Stimulated activated CD4-positive, alpha-beta T cell treated with anti-CD3 and anti-CD28 coated beads, Interleukin-1b, Interleukin-23, amount 100 ng/mL, for 24 hours (primary cell): ENCODE results near the gene WIPF1.
A peak's percentile ranks its signal among the peaks of the same experiment; 100 is the strongest.

ENCODE experiments used
- DNase-seq, 4 experiments: peaks; one replicate each; pipeline ENCODE4 v3.0.0-alpha.2; 2020; ENCODE audit warnings: low read depth in 4 of 4, low spot score in 1 of 4

The WIPF1 gene, protein sequence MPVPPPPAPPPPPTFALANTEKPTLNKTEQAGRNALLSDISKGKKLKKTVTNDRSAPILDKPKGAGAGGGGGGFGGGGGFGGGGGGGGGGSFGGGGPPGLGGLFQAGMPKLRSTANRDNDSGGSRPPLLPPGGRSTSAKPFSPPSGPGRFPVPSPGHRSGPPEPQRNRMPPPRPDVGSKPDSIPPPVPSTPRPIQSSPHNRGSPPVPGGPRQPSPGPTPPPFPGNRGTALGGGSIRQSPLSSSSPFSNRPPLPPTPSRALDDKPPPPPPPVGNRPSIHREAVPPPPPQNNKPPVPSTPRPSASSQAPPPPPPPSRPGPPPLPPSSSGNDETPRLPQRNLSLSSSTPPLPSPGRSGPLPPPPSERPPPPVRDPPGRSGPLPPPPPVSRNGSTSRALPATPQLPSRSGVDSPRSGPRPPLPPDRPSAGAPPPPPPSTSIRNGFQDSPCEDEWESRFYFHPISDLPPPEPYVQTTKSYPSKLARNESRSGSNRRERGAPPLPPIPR

DNA sequence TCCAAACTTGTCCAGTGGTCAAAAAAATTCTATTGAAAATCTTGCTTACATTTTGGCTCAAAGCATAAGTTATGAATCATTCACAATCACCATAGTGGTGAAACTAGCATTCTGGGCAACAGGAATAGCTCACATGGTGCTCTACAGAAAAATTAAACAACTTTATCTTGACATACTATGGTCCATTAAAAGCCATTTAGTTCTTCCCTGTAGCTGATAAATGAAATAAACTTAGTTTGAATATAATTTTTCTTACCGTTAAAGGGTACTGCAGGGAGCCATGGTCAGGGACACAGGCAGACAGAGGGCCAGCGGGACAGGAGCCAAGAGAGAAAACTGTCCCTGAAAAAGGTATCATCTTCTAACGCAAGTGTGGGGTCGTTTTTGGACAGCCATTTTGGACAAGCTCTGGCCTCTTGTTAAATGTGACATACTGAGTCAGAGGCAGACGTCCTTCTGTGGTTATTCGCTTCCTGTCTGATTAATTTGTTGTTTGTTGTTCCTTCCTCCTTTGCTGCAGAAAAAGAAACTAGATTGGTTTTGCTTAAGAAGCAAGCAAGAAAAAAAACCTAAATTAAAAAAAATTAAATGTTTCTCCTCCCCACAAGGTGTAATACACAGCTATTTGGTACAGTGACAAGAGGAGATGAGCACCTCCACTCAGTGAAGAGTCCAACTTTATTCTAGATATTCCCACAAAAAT is at the start of gene WIPF1:
WIPF1 (minus strand) TSS at position 460 of the 703 bp plus-strand sequence. CDS start 12,231 bp downstream, outside the sequence.
- DNase-seq, result no peak

DNA sequence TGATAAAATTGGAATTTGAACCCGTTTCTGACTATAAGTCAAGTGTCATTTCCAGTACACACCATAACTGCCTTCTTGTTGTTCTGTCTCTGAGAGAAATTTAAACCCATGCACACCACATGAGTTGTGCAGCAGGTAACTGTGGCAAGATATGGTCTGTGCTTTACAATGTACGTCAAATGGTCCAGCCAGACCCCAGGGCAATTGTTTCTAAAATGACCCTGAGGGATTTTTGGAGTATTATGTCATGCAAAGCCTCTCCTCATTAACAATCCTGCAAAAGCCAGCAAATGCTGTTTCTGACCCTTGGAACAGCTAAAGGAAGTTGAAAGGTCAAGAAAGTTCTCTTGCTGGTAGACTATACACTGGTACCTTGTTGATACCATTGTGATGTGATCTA is 47.7 kb upstream of the WIPF1 start:
- DNase-seq, result no peak

DNA sequence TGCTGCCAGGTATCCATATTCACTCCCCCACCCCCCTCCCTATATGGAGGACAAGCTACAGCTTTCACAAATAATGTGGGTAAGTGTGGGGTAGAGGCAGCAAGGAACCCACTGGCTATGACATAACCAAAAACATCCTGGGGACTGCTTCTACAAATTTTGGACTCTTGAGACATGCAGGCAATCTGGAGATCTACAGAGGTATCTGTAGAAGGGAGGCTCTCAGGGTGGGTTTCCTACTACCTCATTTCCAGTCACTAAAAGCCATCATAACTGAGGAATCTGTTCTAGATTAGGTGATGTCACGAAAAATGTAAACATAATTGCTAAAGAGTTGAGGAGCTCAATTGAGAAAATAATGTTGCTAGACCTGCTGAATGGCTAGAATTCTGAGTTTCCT is 46.8 kb upstream of the WIPF1 start:
- no peak for DNase-seq

DNA sequence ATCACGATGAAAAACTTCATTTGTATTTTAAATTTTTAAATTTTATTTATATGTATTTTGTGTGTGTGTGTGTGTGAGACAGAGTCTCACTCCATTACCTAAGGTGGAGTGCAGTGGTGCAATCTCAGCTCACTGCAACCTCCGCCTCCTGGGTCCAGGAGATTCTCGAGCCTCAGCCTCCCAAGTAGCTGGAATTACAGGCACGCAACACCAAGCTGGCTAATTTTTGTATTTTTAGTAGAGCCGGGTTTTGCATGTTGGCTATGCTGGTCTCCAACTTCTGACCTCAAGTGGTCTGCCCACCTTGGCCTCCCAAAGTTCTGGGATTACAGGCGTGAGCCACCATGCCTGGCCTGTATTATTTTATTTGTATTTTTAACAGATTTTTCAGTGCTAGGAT is 45.8 kb upstream of the WIPF1 start:
- DNase-seq, result no peak

DNA sequence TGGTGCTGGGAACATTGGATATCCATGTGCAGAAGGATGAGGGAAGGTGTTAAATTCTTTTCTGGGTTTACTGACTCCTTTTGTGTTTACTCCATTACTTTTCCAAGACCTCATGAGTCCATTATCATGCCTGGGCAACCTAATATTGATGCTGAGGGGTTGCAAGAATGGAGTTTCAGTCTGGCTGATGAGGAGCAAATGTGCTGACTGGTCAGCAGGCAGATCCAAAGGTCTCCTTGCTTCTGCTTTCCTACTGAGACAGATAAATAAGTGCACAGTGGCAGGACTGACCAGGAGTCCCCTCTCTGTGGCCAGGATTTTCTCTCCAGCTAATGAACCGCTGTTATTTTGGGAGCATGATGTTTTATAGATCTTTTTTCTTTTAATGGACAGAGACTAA is 43.6 kb upstream of the WIPF1 start:
- no peak for DNase-seq

DNA sequence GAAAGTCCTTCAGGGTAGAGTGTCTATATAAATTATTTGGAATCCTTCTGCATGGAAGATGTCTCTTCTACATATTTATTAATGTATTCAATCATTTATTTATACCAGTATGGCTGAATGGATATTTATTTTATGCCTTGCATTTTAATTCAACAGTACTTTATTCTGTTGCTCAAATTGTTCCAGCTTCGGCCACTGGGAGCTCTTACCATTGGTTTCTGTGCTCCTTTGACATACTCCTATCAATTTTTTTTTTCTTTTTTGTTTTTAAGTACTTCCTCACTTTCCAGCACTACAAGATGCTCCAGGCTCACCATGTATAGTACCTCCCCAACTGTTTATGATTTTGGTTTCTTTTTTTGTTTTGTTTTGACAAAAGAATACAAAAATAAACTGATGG is 39.4 kb upstream of the WIPF1 start:
- no peak for DNase-seq

DNA sequence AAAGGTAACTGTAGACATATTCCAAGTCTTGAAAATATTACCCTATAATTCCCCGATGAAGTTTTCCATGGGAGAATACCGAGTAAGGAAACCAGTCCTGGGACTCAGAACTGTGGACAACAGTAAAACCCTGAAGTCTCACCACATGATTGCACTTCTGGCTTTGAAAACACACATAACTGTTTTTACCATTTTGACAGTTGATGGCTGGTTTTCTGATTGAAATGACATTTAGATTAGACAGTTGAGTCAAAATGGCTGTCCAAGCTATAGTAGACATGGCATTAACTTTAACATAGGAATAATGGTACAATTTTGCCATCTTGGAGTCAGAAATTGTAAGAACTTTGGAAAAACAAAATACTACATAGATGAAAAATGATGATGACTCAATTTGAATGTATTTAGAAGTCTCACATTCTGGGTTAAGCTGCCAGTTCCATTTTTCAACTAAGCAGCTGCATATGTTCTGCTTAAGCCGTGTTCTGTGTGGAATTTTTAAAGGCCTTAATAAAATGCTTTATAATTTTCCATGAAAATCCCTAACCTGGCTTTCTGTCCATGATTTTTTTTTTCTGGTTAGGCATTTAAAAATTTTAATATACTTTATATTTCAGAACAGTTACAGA is 38.3 kb upstream of the WIPF1 start:
- no peak for DNase-seq

DNA sequence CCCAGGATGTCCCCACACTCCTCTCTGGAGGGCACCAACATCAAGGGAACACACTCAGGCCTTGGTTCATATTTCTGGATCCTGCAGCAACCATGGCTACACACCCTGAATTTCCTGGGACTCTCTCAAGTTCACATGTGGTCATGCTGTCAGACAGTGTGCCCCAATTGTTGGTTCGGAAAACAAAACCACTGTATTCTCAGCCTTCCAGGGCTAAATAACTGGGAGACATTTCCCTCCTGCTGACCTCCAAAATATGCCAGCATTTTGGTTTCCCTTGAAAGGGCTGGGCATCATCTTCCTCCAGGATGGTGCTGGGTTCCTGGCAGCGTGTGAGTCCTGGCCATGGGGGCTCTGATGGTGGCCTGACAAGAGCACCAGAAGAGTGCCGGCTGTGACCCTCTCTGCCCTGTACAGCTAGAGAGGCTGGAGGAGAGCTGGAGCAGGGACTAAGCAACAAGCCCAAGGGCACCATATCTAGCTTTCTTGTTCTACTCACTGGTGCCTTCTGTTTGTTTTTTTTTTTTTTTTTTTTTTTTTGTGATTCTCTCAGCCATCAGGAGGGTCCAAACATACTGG is 37.5 kb upstream of the WIPF1 start:
- no peak for DNase-seq

DNA sequence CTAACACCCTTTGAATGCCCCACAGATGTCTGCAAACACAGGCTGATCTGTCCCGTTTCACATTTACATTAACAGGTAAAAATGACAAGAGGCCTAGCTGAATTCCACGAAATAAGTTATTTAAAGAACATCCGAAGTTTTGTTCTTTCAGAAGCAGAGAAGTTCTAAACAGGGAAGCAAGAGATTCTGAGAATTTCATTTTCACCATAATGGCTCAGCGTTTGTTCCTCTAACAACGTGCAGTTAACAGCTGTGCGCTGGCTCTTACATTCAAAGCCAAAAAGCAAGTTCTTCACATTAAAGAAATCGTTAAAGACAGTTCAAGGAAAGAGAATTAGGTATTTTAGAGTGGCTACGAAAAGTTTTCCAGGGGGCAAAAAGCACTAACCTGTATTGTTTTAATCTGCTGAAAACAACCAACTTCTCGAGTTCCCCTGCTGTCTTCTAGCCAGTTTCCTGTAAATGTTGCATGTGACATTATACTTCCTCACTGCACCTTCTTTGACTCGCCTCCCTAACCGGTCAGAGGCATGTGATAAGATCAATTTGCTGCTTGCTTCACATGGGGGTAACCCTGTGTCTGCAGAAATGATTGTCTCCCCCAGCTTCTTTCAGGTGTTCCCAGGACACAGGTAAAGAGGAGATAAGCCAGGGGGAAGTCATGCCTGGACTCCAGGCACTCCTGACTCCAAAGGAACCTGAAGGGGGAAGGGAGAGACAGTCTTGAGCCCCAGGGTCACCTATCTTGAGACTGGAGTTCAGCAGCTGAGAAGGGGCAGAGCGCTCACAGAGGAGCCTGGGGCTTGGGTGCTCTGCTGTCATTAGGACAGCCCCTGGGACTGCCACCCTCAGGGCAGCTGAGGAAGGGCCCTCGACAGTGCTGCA is 36.8 kb upstream of the WIPF1 start:
- peak in 1 of 4 experiments; percentile 30 for DNase-seq

DNA sequence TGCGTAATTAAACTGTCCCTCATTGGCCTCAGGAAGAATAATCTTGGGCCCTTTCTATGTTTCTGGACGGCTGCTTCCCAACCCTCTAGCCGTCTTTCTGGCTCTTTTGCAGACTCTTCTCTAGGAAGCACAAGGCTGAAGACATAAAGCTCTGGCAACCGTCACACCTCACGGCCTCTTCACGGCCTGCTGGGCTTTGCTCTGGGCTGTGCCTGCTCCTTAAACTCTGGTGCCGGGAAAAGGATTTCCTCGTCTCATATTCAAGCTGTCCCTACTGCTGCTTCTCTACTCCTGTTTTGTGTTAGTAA is 36.0 kb upstream of the WIPF1 start:
- DNase-seq, result no peak

DNA sequence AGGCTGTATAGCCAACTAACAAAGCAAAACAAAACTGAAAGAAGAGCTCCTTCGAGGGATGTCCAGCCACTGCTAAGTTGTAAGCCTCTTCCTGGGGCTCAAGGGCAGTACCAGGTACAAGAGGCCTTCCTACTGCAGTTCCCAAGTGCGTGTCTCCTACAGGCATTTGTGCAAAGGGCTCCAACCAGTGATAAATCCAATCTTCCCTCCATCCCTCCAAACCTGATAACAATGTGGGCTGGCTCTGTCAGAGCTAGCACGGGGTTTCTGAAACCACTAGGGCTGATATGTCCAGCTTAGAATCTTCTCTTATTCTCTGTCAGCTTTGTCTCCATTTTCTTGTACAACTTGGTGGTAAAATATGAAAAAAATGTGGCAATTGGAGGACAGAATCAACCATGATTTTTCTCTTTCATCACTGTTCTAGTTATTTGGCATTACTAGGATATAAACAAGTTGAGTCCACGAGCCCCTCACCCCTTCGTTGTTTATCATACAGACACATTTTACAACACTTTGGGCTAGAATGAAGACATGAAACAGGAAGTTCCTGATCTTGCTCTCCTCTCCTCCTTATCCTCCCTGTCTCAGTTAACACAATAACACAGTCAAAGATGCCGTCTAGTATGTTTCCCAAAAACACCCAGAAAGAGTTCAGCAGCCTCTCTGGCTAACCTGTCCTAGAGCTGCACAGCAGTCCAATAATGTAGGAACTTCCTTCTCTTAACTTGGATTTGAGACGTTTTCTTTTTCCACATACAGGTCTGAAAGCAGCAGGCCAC is 35.4 kb upstream of the WIPF1 start:
- DNase-seq, result no peak

DNA sequence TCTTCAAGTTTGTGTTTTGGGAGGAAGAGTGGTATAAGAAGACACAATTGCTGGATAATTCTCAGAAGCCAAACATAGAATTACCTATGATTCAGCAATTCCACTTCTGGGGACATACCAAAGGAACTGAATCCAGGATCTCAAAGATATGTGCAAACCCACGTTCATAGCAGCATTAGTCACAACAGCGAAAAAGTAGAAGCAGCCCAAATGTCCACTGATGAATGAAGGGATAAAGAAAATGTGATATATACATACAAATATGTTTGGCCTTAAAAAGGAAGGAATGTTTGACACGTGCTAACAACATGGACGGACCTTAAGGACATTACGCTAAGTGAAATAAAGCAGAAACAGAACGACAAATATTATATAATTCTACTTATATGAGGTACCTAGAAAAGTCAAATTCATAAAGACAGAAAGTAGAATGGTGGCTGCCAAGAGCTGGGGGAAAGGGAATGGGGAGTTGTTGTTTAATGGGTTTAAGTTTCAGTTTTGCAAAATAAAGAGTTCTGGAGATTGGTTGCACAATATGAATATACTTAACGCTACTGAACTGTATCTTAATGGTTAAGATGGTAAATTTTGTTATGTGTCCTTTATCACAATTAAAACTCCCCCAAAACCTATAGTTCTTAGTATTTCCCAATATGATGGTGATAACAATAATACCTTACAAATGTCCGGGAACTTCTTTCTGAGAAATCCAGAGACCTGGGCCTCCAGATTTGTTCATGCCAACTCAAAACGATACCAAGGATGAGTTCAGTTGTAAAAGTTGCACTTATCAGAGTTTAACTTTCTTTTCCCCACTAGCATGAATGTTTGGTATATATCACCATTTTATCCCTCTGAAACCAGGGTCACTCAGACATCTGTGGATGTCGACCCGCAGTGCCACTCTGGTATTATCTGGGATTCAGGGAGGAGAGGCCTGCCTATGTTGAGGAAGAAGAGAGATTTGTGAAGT is 33.7 kb upstream of the WIPF1 start:
- DNase-seq, result no peak

DNA sequence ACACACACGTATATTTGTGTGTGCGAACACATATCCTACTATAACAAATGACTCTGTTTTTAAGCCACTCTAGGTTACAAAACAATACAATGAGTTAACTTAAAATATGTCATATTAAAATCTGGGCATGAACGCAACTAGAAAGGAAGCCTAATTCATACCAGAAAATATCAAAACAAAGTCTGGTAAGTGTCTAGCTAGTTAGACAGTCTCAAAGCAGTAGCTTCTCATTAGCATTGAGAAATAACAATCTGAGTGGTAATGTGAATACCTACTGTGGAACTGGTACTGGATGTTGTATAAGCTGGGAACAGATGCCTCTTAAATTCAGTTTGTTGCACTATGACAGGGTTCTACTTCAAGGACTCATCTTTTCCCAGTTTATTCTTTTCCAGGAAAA is 32.5 kb upstream of the WIPF1 start:
- DNase-seq, result no peak

DNA sequence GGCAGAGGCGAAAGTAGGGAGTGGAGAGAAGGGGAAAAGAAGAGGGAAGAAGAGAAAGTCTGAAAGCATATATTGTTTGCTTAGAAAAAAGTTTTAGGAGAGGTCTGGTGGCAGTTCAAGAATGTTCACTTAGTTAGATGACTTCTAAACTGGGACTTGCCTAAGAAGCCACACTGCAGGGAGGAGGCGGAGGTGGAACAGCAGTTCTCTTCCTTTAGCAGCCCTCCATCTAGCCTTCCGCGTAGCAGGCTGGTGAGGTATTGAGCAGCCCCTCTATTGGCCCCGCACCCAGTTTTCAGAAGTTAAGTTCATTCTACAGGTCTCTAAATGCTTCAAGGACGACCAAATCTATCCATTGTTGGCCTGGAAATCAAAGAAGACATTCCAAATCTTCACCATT is 31.9 kb upstream of the WIPF1 start:
- no peak for DNase-seq

DNA sequence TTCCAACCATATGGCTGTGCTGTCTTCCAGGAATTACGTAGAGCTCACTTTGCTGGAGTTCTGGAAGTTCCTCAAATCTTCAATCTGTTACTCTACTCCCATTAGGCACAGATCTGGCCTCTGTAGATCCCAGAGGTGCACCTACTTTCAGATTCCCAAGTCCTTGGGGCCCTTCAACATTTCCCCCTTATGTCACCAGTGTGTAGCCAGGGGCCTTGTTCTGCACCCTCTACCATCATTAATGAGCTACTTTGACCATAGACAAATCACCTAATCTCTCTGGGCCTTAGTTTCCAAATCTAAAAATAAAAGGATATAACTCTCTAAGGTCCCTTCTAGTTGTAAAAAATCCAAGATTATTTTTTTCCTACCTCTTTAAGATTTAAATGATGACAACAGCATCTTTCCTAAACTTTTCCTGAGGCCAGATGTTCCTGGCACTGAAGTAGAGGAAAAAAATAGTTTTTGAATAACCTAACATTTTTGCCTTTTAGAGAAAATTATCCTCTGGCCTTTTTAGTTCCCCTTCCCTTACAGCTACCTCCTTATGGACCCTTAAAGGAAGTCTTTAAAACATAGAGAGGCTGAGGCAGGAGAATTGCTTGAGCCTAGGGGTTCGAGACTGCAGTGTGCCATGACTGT is 31.0 kb upstream of the WIPF1 start:
- DNase-seq, result no peak

DNA sequence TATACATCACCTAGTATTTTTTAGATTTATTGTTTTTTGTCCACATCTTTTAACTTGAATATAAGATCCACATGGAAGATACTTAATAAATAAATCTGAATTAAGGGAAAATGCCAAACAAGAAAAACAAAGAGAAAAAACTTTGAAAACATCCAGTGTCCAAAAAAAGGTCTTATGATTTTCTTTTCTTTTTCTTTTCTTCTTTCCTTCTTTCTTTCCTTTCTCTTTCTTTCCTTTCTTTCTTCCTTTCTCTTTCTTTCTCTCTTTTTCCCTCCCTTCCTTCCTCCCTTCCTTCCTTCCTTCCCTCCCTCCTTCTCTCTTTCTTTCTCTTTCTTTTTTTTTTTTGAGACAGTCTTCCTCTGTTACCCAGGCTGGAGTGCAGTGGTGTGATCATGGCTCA is 29.6 kb upstream of the WIPF1 start:
- no peak for DNase-seq

DNA sequence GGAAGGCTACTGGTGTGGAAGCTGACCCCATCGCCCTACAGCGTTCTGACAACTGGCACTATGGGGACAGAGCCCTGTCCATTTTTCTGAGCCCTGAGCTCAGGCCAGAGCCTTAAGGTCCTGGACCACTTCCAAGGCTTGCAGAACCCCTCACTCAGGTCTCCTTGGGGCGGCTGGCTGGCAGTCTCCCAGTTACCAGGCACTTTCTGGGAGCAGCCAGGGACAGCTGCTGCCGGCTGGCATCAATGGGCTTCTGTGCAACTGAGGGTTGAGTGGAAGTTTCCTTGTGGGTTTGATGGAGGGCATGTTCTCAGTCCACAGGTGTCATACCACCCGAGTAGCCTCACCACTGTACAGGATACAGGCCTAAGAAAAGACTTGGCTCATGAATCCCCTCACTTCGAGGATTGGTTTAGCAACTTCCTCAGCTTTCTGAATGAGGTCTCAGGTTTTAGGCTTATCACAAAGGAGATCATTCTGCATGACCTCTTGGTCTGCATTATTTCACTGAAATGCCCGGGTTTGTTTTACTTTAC is 27.4 kb upstream of the WIPF1 start:
- no peak for DNase-seq

DNA sequence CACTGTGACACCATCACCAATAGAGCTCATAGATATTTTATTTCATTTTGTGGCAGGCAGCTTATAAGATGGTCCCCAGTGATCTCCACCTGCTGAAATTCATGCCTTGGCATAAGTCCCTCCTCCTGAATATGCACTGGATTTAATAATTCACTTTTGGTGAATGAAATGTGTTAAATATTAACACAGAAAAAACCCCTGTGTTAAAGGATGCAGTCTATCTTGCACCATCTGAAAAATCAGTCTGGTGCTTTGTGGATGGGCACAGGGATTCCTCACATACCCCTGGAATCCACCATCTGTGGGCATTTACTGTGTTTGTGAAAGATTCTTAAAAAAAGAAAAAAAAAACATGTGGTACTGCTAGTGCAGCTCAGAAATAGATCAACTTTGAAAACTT is 26.1 kb upstream of the WIPF1 start:
- no peak for DNase-seq
